GM12873 (cell line): ENCODE measurements around the gene LYRM1.

Experiments
- TF ChIP-seq, protein P1 (sequence below): IDR thresholded peaks from 2 replicates; pipeline ENCODE4 v1.5.1; 2012; ENCODE audit warnings: low read depth, mild to moderate bottlenecking, moderate library complexity, low read length, control low read depth; ENCODE audit not compliant: insufficient read depth; ENCODE audit errors: missing control alignments

The LYRM1 gene

DNA sequence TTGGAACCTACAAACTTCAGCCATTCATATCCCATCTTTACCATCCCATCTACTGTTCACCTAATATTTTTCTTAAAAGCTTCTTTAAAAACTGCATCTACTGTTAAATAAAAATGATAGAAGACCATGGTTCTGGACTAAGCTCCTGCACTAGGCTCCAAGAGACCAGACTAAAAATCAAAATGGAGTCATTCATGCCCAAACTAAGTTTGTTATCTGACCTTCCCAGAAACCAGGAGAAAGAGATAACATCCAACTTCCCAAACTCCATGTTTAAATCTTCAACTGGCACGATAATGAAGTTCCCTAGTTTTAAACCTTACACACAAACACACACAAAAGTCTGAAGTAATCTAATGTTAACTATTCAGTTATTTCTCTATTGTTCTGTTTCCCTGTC lies 14.3 kb upstream of the LYRM1 start:
- TF ChIP-seq, protein P1, sequence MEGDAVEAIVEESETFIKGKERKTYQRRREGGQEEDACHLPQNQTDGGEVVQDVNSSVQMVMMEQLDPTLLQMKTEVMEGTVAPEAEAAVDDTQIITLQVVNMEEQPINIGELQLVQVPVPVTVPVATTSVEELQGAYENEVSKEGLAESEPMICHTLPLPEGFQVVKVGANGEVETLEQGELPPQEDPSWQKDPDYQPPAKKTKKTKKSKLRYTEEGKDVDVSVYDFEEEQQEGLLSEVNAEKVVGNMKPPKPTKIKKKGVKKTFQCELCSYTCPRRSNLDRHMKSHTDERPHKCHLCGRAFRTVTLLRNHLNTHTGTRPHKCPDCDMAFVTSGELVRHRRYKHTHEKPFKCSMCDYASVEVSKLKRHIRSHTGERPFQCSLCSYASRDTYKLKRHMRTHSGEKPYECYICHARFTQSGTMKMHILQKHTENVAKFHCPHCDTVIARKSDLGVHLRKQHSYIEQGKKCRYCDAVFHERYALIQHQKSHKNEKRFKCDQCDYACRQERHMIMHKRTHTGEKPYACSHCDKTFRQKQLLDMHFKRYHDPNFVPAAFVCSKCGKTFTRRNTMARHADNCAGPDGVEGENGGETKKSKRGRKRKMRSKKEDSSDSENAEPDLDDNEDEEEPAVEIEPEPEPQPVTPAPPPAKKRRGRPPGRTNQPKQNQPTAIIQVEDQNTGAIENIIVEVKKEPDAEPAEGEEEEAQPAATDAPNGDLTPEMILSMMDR: no peak

DNA sequence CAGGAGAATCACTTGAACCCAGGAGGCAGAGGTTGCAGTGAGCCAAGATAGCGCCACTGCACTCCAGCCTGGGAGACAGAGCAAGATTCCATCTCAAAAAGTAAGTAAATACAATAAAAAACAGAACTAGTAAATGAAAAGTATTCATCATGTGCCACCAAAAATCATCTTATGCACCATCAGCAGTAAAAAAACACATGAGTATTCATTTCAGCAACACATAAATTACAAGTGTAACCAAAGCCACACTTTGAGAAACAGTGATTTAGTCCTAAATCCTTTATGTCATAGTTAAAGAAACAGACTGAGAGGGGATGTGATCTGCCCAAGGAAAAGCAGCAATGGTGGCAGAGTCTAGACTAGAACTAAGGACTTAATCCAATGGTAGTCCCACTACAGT lies 13.4 kb upstream of the LYRM1 start:
- TF ChIP-seq, protein P1: no peak

DNA sequence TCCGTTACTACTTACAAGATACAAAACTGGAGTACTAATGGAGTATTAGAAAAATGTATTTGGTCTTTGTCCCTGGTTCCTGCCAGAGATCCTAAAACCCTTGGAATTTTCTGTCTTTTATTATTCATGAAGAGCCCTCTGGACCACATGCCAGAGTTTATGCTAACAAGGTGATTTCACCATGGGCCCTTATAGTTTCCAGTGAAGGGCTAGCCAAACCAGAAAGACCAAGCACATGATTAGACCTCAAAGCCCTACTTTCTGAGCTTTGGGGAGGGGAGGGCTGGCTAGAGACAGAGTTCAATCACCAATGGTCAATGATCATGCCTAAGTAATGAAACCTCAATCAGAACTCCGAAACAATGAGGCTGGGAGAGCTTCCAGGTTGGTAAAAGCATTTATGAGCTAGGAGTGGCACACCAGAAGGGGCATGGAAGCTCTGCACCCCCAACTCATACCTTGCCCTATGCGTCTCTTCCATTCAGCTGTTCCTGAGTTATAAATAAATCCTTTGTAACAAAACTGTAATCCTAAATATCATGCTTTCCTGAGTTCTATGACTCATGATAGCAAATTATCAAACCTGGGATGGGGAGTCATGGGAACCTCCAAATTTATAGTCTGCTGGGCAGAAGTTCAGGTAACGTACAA lies 10.8 kb upstream of the LYRM1 start:
- TF ChIP-seq, protein P1: no peak

DNA sequence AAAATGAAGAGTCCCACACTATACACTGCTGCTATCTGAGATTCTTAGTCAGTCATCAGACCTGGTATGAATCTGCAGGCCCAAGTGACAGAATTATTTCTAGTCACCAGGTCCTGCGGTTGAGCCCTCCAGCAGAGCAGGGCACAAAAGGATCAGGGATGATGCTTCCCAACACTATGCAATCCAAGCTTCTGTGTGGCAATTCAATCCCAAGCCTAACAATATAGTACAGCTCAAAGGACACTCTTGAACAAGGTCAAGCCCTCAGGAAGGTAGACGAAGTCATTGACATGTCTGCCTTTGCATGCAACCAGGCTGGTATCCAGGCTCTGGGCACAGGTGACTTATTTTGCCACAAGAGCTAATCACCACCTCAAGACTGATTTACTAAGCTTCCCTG lies 6.2 kb upstream of the LYRM1 start:
- TF ChIP-seq, protein P1: no peak

DNA sequence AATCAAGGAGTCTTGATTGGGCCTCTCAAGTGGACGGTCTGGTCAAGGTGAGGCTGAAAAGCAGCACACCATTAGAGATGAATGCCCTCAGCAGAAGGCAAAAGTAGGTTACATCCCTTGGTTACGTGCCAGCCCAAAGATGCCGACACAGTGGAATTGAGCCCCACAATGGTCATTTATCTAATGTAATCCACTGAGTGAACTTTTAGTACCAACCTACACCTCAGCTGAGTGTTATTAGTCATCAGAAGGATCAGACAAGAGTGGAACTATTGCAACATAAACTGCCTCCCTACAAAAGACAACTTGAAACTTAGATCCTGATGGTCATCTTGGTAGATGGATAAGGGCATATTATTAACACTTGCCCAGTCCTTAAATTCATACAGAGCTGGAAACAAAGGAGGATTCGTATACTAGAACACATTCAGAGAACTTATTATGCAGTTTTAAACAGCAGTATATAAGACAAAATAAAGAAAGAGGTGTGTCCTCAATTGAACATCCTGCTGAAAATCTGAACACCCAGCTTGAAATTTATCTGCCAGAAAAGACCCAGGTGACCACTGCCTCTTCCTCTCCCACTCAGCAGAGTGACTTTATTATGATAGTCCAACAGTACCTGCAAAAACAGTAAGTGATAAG lies 3.2 kb upstream of the LYRM1 start:
- TF ChIP-seq, protein P1: no peak

DNA sequence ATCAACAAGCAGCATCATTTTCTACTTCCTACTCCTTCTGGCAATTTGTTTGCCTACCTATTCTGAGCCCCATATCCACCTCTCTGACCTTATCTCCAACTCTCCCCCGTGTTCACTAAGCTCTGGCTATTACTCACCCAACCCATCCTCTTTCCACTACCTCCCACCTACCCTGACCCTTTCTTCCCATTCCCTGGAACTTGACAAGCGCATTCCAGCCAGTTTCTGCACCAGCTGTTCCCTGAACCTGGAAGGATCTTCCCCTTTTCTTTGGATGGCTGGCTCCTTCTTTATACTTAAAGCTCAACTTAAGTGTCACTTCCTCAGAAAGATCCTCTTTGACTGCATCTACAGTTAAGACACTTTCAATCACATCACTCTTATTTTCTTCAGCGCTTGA lies 2.6 kb upstream of the LYRM1 start:
- TF ChIP-seq, protein P1: no peak

DNA sequence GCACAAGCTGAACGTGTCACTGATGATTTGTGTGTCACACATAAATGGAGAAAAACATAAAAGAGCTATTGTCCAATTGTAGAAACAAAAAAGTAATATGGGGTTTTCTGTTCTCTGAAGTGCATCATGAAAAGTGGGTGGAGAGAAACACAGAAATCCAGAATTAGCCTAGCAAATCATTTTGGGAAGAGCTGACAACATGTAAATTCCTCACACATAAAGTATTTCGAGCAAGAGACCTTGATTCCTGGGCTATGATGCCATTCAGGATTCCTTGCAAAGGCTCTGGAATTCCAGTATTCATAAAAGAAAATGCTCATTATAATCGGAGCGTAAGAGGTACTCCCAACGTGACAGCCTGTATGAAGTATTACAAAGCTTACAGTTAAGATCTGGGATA lies 1.5 kb upstream of the LYRM1 start:
- TF ChIP-seq, protein P1: no peak
